Epidermal melanocyte (primary cell): ENCODE data around the gene GNG12.
A peak's percentile ranks its signal among the peaks of the same experiment; 100 is the strongest.

Source experiments
- DNase-seq: peaks from one replicate; pipeline ENCODE4 v3.0.0; 2011; ENCODE audit warnings: low spot score; ENCODE audit not compliant: insufficient read length

Gene GNG12

DNA sequence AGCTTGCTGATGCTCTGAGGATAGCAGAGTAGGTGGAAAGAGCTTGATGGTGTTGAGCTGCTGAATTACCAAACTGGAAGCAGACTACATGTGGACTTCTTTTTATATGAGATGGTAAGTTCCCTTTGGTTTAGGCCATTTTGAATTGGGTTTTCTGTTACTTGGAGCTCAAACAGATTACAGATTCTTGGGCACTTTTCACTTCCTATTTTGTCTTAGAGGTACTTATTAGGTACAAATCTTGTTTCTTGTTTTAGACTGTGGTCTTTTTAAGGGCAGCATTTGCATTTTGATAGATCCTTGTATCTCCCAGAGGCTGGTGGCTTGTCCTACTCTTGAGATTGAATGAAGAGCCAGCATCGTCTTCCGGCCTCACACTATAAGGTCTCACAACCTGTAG is 78.1 kb downstream of the GNG12 start:
- no peak for DNase-seq

DNA sequence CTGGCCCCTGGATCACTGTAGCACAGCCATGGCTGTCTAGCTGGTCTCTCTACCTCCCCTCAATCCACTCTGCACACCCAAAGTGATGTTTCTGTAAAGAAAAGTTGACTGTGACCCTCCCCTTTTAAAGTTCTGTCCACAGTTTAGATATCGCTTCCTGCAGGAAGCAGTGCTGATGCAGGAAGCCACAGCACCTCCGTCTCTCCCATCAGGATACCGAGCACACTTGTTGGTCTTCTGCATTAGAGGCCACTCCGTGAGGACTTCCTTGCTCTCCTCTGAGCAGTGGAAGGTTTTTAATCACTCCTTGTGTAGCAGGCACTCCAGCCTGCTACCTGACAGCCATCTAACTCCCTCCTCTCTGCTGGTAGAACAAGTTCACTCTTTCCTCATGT is 78.7 kb downstream of the GNG12 start:
- DNase-seq = no peak

DNA sequence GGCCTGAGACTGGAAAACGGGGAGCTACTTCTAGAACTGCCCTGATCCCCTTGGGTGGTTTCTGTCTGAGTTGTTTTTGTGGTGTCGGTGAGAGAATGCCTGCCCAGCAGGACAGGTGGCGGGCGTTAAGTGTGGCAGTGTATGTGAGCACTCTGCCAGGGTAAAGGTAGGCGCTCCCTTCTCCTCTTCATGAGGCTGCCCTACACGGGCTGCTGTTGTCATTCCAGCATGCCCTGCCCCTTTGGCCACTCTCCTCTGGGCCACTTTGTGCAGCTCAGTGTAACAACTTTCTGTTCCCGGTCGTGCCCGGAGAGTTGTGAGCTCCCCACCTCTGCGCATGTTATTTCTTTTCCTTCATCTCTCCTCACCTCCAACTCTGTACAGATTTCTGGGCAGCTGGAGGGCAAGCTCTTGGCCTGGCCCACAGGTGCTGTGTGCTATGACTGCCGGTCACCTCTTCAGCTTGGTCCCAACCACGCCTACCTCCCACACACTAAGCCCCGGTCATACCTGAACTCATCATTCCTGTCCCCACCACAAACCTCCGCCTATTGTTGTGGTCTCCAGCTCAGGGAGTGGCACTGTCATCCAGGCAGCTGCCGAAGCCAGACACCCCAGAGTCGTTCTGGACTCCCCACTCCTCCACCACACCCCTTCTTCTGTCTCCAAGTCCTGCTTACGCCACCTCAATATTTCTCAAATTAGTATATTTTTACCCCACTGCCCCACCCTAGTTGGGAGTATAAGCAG is 79.3 kb downstream of the GNG12 start:
- DNase-seq = no peak

DNA sequence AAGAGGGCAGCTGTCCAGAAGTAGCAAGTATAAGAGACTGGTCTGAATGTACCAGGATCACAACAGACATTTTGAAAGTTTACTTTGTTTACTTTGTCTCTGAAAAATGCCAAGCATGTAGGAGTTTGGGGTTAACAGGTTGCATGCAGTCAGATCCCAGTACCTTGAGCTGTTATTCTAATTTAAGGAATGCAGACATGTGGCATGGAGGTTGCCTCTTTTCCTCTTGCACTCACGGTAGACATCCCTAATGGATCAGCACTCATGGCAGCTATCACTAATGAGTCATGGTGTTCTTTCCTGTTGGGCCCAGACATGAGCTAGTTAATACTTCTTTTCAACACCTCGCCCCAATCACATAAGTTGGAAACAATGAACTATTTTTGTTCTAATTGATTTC is 81.0 kb downstream of the GNG12 start:
- DNase-seq = no peak

DNA sequence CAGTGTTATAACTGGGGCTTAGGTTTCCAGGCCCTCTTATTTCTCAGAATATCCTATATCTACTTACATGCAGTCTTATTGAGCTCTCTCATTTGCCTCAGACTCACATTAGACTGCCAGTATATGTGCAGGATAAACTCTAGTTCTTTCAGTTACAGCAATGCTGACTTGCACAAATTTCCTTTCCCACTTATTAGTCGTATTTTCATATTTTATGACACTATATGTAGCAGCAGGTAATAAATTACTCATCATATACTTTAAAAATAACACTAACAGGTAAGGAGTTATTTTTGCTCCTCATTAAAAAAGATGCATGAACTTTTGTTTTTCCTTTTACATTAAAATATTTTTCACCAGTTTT is 82.6 kb downstream of the GNG12 start:
- no peak for DNase-seq

DNA sequence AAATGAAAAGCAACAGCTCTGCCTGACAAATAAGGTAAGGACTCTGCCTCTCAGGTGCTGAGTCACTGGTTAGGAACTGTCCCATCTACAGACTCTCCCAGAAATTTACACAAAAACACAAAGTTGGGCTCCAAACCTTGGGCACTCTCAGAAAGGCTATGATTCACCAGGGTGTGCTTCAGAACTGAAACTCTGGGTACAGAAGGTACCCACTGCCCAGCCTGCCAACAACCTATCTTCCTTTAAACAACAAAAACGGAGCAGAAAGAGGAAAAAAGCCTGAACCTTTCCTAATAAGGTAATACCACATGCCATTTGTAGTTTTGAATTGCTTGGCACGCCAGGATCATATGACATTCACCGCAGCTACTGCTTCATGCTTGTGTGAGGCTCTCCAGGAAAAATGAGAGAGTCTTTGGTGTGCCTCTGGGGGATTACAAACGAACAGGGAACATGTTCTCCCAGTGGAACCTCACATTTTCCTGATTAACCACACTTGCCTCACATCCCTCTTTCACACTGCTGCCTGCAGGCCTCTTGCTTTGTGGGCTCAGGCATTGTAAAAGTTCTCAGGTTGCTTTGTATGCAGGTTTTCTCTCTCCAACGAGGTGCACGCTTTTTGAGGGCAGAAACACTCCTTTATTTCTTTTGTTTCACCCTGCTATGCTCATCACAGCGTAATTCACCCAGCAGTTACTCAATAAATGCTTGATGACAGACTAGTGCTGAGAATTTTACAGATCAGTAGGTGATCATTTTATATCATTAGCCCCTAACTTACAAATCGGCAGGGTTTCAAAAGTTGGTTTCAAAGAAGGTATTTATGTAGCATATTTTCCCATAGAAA is 83.2 kb downstream of the GNG12 start:
- DNase-seq = peak; percentile 29

DNA sequence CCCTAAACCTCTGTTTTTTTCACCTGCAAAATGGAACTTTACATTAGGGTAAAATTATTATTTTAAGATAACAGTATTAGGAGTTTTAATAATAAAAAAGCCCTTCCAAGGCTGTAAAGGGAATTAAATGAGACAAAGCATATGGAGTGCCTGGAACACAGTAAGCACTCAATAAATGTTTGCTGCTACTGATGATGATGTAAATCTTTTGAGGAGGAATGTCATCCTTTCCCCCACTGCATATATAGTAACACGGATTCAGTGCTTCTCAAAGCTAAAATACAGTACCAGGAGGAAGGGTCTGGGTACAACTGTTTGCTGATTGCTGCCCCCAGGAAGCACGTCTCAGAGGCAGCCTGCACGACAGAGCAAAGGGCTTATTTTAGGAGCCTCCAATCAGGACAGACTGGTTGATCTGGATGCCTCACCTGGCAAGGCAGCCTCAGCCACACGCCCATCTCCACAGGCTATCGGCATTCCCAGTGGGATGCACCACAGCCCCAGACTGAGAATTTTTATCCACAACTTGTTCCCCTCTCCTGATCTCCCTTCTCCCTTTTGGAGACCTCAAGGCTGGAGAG is 83.9 kb downstream of the GNG12 start:
- DNase-seq = no peak

DNA sequence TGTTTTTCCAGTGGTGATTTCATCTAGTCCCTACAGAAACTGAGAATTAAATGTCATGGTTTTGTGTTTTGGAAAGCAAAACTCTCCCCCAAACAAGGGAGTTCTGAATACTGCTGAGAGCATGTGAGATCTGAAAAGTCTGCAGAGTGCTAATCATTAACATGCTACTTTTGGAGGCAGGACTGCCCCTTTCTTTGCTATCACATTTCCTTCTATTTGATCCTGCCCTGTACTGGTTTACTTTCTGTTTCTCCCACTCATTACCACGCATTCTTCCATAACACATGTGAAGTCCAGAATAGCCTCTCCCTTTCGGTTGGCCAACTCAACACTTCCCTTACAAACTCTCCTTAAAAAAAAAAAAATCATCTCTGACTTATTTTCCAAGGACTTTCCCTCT is 84.6 kb downstream of the GNG12 start:
- peak; percentile 22 for DNase-seq

DNA sequence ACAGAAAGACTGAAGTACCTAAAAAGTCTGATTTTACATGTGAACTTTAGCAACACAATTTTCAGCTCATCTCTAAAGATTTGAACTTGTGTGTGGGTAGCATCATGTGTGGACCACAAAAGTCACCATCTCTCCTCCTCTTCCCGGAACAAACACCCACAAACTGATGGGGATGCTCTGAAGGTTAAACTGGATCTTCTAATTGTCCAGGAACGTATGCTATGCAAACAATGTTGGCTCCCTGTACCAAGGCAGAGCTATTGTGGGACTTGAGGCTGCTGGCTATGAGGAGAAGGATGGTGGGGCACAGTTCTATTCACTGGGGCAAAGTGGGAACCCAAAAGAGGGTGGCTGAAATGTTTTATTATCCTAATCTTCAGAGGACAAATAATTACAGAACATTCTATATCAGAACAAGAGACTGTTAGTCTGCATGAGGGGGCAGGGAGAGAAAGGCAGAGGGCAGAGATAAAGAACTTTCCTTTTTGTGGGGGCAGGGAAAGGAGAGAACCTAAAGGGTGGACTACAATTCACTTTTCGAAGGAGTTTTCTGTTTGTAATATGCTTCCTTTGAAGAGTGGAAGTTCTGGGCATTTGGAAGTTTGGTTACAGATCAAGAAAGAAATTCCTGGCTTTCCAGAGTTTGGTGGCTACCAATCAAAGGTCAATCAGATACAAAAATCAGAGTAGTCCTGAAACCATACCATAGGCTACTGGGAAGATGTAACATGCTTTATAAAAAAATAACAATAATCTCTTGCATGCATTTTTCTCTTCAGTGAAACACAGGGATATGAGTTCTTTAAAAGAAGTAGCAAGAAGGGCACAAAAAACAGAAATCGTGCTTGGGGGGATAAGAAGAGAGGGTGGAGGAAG is 85.4 kb downstream of the GNG12 start:
- DNase-seq = no peak

DNA sequence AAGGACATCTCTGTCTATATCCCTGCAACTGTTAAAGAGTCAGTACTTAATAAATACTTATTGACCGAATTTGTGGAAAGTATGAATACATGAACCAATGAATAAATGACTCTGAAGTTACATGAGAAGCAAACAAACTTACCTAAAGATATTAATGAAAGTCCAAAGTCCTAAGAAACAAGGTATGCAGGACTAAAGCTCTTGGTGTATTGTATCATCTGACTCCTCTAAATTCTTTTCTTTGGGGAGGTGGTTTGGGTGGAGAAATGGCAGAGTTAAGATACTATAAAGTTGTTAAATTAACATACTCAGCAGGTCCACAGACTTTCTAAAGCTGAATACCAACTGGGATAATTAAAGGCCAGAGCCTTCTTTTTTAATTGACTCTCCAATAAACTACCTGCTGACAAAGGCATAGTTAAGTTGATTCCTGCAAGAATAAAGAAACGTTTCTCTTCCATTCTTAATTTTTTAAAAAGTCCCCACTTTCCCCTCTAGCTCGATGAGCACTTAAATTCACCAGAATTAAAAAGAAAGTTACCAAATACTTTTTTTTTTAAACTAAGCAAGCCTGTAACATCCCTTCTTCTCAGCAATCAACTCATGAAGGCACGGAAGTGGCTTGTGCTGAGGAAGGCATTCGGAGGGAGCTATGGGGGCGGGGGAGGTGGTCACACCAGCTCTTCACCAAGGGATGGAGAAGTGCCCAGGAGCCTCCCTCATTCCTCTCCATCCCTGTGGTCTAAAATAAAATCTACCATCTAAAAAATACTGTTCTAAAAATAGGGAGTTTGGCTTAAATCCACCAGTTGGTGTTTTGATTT is 87.2 kb downstream of the GNG12 start:
- no peak for DNase-seq

DNA sequence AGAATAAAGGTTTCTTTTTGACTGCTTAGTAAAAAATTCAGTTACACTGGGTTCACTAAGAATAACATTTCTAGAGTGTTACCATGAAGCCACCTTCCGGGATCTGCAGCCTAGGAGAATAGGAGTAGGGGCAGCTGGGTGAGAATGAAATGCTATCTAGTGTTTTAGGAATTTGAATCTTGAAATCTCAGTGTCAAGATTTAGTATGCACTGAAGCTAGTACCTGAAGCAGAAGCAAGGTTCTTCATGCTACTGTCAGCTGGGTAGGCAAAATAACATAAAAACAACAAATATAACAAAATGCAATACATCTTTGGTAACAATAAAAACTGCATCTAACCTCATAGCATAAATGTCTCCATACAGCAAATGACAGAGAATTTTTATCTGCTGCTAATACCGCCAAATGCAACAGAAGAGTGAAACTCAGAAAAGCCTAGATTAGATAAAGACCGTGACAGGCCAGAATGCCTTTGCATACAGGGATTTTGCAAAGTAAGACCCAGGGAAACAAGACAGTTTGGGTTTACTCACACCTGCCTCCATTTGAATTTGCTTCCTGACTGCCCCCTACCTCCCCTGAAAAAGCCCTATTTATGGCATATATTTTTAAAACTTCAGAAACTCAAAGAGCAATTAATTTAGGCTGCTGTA is 90.1 kb downstream of the GNG12 start:
- no peak for DNase-seq

DNA sequence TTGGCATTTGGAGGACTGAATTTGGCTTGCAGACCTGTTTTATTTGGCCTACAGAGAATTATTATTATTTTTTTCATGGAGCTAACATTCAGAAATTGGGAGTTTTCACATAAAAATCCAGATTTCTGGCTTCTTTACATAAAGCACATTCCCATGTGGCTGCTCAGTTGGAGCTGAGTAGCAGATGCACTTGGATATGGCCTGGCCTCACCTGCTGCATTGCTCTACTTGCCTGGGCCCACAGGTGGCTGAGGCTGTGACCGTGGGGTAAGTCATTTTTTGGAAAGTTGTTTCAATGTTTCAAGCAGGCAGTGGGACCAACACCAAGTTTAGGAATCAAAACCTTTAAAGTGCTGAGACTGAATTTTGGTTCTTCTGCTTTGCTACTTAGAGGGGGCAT is 91.5 kb downstream of the GNG12 start:
- DNase-seq = no peak

DNA sequence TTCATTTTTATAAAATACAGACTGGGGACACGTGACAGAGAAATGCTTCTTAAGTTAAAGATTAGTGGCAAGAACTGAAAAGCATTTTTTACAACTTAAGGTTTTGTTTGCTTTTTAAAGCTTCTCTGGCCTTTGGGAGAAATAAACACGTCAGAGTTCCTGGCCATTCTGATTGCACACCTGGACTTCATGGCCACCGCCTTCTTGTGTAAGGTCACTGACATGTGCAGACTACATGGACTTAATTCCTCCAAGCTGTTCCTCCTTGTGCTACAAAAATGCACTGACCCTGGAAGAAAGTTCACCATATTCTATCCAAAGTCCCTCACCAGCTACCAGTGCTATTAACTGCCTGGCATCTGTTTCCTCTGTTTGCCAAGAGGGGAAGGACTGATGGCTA is 92.1 kb downstream of the GNG12 start:
- DNase-seq = no peak

DNA sequence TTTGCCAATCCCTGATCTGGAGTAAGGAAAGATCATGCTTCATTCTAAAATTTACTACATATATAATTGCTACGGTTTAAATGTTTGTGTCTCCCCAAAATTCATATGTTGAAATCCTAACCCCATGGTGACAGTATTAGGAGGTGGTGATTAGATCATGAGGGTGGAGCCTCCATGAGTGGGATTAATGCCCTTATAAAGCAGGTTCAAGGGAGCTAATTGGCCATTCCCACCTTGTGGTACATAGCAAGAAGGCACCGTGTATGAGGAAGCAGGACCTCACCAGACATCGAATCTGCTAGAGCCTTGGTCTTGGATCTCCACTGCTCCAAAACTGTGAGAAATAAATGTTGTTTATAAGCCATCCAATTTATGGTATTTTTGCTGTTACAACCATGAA is 92.7 kb downstream of the GNG12 start:
- DNase-seq = no peak

DNA sequence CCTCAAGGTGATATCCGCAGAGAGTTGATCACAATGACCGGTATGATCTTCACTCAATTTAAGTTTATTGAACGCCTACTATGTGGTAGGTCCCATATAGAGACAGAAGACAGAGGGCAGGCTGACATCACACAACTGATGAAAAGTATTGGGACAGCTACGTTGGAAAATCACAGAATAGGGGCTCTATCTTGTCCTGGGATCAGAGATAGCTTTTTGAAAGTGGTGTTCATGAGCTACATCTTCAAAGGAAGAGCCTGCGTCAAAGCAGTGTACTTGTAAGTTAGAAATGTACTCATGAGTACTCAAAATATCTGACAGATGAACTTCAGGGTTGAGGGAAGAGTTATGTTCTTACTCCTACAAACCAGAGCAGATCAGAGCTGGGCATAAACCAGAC is 93.9 kb downstream of the GNG12 start:
- no peak for DNase-seq

DNA sequence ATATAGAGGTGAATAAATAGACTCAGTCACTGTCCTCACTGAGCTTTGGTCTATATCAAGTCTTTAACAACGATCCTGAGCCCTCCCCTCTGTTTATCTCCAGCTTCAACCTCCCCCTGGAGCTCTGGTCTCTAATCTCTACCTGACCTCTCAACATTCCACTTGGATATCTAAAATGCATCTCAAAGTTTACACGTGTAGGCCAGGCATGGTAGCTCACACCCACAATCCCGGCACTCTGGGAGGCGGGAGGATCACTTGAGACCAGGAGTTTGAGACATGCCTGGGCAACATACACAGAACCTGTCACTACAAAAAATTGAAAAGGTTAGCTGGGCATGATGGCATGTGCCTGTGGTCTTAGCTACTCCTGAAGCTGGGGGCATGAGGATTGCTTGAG is 94.9 kb downstream of the GNG12 start:
- DNase-seq = no peak

DNA sequence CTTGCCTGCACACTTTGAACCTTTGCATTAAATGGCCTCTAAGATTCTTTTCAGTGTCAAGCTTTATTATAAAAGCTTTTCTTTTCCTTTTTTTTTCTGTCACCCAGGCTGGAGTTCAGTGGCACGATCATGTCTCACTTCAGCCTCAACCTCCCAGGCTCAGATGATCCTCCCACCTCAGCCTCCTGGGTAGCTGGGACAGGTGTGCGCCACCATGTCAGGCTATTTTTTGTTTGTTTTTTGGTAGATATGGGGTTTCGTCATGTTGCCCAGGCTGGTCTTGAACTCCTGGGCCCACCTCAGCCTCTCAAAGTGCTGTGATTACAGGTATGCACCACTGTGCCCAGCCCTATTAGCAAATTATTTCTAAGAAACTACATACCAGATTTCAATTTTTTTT is 95.4 kb downstream of the GNG12 start:
- no peak for DNase-seq

DNA sequence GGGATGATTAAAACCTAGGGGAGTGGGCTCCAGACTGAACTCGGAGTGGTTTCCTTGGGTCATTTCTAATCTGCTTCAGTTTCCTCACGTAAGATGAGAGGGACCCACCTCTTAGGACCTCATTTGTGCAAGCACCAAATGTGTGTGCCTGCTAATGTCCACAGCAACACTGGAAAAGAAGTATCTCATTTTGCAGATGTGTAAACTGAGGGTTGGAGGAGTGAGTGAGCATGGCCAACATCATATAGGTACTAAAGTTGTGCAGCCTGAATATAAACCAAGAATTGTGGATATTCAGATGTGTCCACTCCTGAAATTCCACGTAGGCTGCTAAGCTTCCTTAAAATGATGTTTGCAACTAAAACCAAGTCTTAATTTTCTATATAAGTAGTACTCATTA is 96.5 kb downstream of the GNG12 start:
- DNase-seq = no peak

DNA sequence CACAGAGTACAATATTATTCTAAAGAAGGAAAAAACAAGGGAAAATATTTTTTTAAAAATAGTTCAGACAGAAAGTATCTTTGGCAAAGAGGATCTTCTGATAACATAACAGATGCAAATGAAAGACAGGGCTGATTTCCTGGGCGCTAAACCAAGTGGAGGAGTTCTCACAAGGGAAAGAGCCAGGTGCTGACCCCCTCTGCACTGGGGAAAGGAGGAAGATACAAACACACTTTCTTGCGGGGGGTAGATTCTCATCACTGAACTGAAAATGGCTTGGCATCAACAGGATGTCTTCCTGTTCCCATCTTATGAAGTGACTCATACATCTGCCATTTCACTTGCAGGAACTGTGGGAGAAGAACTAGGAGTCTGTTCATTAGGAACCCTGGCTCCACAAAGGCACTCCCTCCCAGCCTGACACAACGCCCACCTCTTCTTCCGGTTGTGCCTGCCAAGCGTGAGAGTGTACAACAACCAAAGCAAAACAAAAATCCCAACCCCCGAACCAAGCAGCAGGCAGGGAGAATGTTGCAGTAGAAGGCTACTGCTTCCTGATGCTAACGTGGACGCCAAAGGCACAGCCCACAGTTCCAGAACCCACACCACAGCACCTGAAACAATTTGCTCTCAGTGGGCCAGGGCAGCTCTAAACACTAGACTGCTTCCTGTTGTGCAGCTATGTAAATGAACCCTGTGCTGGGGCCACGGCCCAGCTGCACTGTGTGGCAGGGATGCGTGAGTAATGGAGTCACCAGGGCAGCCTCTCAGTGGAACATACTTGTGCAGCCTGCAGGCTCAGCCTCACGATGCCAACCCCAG is 97.2 kb downstream of the GNG12 start:
- no peak for DNase-seq
